GM13977 (cell line): ENCODE data around the gene GALNT4.

Experiments used
- DNase-seq: peaks from one replicate; pipeline ENCODE4 v3.0.0; 2012; ENCODE audit warnings: low spot score
- CTCF ChIP-seq: IDR thresholded peaks from 2 replicates; pipeline ENCODE4 v1.5.1; 2012; ENCODE audit warnings: mild to moderate bottlenecking, control low read depth; ENCODE audit not compliant: insufficient read depth; ENCODE audit errors: extremely low read depth, missing control alignments
- in situ Hi-C: fragments of 300-500 bp; cut with MboI; formaldehyde crosslinking; loops from one replicate; pipeline ENCODE4 v1.12.0; 2022; ENCODE audit warnings: low sequenced_read_pairs, low pct_unique_long_range_greater_than_20kb, mixed read lengths, inconsistent platforms; ENCODE audit not compliant: unreplicated experiment

The GALNT4 gene

GRCh38 chr12:89565002-89565401 is 40.4 kb upstream of the GALNT4 start:
- no peak for TF ChIP-seq CTCF
- DNase-seq: no peak
- in situ Hi-C loops: no loop called here

- no peak for TF ChIP-seq CTCF
- in situ Hi-C loops: no loop called here
- DNase-seq: no peak
Observed at GRCh38 chr12:89559753-89560152, 35.2 kb upstream of the GALNT4 start.

DNA sequence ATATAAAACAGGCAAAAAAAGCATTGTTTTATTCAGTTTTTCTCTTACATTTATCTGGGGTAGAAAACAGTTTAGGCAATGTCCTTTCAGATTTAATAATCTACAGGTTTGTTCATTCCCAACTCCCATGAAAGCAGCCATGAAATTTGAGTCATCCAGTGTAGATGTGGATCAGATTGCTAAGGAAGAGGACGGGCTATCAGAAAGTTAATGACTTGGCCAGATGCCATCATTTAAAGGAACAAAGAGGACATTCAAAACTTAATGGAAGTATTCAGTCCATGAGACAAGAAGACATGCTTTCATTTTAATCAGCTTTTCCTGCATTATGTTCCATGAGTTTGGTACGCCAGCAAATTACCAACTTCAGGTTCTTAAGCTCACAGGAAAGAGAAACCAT is 32.4 kb upstream of the GALNT4 start:
- no peak for TF ChIP-seq CTCF
- in situ Hi-C loops: no loop called here
- no peak for DNase-seq

GRCh38 chr12:89552376-89552775 is 27.8 kb upstream of the GALNT4 start:
- TF ChIP-seq CTCF: no peak
- DNase-seq: no peak
- in situ Hi-C loops: no loop called here

- no peak for TF ChIP-seq CTCF
- no peak for DNase-seq
- in situ Hi-C loops: no loop called here
Observed at GRCh38 chr12:89551747-89552146, 27.2 kb upstream of the GALNT4 start.

DNA sequence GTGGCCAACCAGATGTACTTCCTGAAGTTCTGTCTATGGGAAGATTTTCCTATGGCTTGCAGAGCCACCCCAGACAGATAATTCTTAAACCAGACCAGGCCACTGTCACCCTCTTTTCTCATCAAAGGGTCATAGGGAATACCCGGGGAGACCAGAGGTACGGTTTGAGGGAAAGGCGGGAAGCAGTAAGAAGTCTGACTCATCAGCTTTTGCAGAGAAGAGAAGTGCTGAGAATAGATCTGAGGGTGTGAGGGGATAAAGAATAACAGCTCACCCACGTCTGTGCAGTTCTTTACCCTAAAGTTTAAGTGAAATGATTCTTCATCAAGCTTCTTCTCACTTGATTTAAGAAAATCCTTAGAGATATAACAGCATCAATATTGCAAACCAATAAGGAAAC is 22.5 kb upstream of the GALNT4 start:
- no peak for TF ChIP-seq CTCF
- DNase-seq: no peak
- in situ Hi-C loops: loop anchor here (25.0 kb wide), 2 partner anchors 715 to 1390 kb away; no protein-coding TSS in a partner anchor

- TF ChIP-seq CTCF: no peak
- in situ Hi-C loops: loop anchor here (25.0 kb wide), 2 partner anchors 716 to 1391 kb away; no protein-coding TSS in a partner anchor
- DNase-seq: no peak
Observed at GRCh38 chr12:89546151-89546550, 21.6 kb upstream of the GALNT4 start.
